ENCODE results near the gene CNTRL. TPM values are rescaled to one million over a fixed set of nuclear protein-coding genes. Genes with fewer than 3 reads are reported as not detected.
A peak's percentile ranks its signal among the peaks of the same experiment; 100 is the strongest.
"Not testable (repeated sequence)": the region's sequence is repeated elsewhere in the genome, so short reads cannot be mapped to it uniquely, and the experiment has no call there.

The CNTRL gene
- total RNA-seq, 2 experiments from 2014 or later, result 57.1 to 58.0 TPM

DNA sequence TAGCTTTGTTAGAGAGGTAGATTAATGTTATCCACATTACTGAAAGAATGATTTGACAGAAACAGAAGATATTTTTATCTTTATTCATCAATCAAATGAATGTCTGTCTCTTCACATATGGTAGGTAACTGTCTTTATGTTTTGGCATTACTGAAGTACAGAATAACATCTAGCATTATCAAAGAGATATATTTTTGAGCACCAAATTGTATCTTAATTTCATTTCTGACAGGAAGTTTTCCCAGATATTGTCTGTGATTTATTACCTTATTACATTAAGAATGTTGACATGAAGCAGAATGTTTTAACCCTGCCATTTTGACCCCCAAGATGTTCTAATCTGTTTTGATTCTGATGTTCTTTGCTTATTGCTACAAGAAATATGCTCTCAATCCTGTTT is 20.3 kb downstream of the CNTRL start:
- H3K4me1 Mint-ChIP-seq, result no peaks in the 10 kb centered on the region
- DNase-seq, result no peak
- peaks cover 4% of the 10 kb centered on the region for H3K9me3 Mint-ChIP-seq
- H3K4me3 Mint-ChIP-seq, result no peak overlapping the region
- no peak overlapping the region for H3K27ac Mint-ChIP-seq
- peaks cover 38% of the 10 kb centered on the region for H3K36me3 Mint-ChIP-seq
- H3K27me3 Mint-ChIP-seq, result no peaks in the 10 kb centered on the region

DNA sequence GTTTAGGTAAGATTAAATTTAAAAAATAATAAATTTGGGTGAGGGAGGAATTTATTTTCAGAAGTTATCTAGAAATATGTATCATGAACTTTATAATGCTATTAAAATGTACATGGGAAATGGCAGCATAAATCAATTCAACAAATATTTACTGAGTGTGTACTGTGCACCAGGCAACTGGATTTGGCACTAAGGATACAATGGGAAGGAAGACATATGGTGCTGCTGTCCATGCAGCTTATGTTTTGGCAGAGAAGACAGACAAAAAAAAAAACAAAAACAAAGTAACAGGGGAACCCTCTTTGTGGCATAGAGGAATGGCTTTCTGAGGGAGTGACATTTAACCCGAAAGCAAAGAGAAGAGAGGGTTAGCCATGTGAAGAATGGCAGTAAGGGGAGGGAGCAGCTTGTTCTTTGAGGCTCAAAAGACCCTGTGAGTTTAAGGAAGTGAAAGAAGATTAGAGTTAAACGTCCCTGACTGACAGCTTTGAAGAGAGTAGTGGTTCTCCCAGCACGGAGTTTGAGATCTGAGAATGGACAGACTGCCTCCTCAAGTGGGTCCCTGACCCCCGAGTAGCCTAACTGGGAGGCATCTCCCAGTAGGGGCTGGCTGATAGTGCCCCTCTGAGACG is 23.9 kb downstream of the CNTRL start:
- Mint-ChIP-seq H3K4me1 (no peaks in the 10 kb centered on the region), H3K27me3 (no peaks in the 10 kb centered on the region), H3K4me3 (no peak overlapping the region), H3K27ac (no peak overlapping the region), H3K9me3 (peaks cover 28% of the 10 kb centered on the region), H3K36me3 (peaks cover 63% of the 10 kb centered on the region)
- DNase-seq, result no peak

DNA sequence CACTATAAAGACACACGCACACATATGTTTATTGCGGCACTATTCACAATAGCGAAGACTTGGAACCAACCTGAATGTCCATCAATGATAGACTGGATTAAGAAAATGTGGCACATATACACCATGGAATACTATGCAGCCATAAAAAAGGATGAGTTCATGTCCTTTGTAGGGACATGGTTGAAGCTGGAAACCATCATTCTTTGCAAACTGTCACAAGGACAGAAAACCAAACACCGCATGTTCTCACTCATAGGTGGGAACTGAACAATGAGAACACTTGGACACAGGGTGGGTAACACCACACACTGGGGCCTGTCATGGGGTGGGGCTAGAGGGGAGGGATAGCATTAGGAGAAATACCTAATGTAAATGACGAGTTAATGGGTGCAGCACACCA is 29.3 kb downstream of the CNTRL start:
- not testable (repeated sequence) for DNase-seq, H3K27me3 Mint-ChIP-seq, H3K27ac Mint-ChIP-seq, H3K4me1 Mint-ChIP-seq, H3K4me3 Mint-ChIP-seq
- H3K9me3 Mint-ChIP-seq, result peaks cover 28% of the 10 kb centered on the region
- peaks cover 56% of the 10 kb centered on the region for H3K36me3 Mint-ChIP-seq

DNA sequence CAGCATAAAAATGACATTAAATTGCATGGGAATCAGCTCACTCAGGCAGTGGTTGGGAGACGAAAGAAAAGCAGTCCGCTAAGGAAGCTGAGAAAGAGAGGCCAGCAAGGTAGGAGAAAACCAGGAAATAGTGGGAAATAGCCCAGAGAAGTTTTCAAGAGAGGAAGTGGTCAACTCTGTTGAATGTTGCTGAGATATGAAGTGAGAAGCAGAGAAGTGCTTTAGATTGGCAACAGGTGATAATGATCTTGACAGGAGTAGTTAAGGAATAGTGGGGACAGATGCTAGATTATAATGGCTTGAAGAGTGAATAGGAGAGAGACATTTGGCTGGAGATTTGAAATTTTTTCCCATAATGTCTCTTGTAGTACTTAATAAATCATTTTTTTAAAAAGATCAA is 30.8 kb downstream of the CNTRL start:
- no peak overlapping the region for H3K27ac Mint-ChIP-seq
- no peak overlapping the region for H3K4me3 Mint-ChIP-seq
- H3K36me3 Mint-ChIP-seq, result peaks cover 45% of the 10 kb centered on the region
- H3K4me1 Mint-ChIP-seq, result peaks cover 8% of the 10 kb centered on the region
- no peak for DNase-seq
- H3K9me3 Mint-ChIP-seq, result peaks cover 21% of the 10 kb centered on the region
- H3K27me3 Mint-ChIP-seq, result no peaks in the 10 kb centered on the region

DNA sequence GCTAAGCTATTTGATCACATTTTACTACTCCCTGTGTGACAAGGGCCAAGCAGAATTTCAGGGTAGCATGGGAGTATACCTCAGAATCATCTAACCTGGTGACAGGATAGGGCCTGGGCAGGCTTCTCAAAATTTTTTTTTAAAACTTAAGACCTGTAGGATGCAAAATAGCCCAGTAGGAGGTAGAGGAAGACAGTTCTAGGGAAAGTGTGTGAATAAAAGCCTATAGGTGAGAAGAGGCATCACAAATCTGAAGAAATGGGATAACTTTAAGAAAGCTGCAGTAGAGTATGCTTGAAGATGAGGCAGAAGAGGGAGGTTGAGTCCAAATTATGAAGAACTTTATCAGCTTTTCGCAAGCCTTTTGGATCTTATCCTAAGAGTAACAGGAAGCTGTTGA is 32.3 kb downstream of the CNTRL start:
- no peak for DNase-seq
- no peak overlapping the region for H3K4me3 Mint-ChIP-seq
- H3K27ac Mint-ChIP-seq, result no peak overlapping the region
- peaks cover 32% of the 10 kb centered on the region for H3K36me3 Mint-ChIP-seq
- peaks cover 8% of the 10 kb centered on the region for H3K4me1 Mint-ChIP-seq
- peaks cover 7% of the 10 kb centered on the region for H3K9me3 Mint-ChIP-seq
- no peaks in the 10 kb centered on the region for H3K27me3 Mint-ChIP-seq

DNA sequence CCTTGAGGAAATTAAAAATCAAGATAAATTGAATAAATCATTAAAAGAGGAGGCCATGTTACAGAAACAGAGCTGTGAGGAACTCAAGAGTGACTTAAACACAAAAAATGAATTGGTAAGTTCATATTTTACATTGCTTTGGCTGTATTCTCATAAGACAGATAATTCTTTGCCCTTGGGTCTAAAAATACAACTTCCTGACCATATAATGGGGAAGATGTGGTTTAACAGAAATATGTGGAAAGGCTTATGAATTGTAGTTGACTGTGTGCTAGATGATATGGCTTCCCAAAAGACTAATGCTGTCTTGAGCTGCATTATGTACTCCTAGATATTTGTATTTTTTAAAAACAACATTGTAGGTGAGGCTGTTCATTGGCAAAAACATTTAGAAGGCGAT is 33.1 kb downstream of the CNTRL start:
- H3K27me3 Mint-ChIP-seq, result no peaks in the 10 kb centered on the region
- peaks cover 8% of the 10 kb centered on the region for H3K4me1 Mint-ChIP-seq
- H3K36me3 Mint-ChIP-seq, result peaks cover 27% of the 10 kb centered on the region
- H3K4me3 Mint-ChIP-seq, result no peak overlapping the region
- peaks cover 2% of the 10 kb centered on the region for H3K9me3 Mint-ChIP-seq
- no peak for DNase-seq
- no peak overlapping the region for H3K27ac Mint-ChIP-seq

DNA sequence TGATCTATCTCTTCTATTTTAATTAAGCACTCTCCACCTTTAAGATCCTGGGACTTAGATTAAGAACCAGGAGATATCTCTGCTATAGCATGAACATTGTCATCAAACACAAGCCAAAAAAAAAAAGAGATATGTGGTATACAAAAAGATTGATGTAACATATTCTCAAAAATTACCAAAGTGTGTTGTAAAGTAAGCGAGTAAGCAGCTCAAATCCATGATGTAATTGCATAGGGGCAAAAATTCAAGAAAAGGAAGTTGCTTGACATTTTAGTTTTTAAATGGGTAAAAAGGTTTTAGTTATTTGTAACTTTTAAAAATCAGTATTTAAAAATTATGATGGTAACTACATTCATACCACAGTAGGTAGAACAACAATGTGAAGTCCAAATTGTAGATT is 40.7 kb downstream of the CNTRL start:
- Mint-ChIP-seq H3K4me1 (peaks cover 8% of the 10 kb centered on the region), H3K27ac (peak overlapping the region; percentile 9), H3K36me3 (peaks cover 24% of the 10 kb centered on the region), H3K9me3 (no peaks in the 10 kb centered on the region), H3K27me3 (no peaks in the 10 kb centered on the region), H3K4me3 (no peak overlapping the region)
- no peak for DNase-seq

DNA sequence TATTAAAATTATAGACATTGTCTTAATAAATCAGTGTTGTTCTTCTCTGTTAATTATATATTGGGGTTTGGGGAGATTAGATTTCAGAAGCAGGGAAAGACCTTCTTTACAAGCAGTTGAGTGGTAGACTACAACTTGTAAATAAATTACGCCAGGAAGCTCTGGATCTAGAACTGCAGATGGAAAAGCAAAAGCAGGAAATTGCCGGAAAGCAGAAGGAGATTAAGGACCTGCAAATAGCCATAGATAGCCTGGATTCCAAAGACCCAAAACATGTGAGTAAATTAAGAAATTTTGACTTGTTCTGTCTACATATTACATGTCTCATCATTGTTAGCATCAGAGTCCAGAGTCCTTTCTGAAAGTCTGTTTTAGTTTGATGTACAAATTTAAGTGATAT is 43.5 kb downstream of the CNTRL start:
- Mint-ChIP-seq H3K27ac (no peak overlapping the region), H3K9me3 (no peaks in the 10 kb centered on the region), H3K36me3 (peaks cover 23% of the 10 kb centered on the region), H3K4me1 (peaks cover 32% of the 10 kb centered on the region), H3K27me3 (no peaks in the 10 kb centered on the region), H3K4me3 (no peak overlapping the region)
- no peak for DNase-seq

DNA sequence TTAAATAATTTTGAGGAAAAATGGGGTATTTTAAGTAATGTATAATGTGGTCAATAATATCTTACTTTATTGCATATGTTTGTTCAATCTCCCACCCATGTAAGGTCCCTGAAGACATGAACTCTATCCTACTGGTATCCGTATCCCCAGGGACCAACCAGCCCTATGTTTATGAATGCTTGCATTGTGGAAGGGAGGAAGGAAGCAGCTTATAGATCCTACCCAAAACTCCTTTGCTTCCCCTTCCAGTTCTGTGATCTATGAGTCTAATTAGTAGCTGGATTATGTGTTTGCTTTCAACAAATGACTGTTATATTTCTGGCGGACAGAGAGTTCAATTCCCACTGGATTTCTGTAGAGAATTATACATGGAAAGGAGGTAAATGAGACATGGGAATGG is 45.6 kb downstream of the CNTRL start:
- Mint-ChIP-seq H3K27ac (peak overlapping the region; percentile 79), H3K27me3 (no peaks in the 10 kb centered on the region), H3K4me3 (peak overlapping the region; percentile 13), H3K9me3 (no peaks in the 10 kb centered on the region), H3K4me1 (peaks cover 45% of the 10 kb centered on the region), H3K36me3 (peaks cover 32% of the 10 kb centered on the region)
- no peak for DNase-seq

DNA sequence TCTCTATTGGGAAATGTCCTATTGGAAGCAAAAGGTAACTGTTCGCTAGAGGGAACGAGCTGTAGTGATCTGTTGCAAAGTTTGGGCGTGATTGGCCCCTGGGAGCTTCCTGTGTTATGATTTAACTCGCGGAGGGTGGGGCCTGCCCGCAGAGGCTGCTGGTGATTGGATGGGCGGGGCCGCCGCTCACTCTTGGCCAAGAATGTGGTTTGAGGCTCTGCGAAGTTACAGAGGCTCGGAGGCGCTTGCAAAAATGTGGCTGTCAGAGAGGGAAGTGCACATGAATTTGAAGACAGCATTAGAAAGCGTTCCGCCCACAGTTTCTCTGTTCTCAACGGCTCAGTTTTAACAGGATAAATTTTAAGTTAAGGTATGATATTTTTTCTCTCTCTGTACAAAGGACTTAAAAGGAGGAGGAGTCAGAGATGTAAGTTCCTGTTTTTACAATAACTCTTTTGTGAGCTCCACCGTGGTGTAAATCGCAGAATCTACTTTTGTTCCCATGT is 46.9 kb downstream of the CNTRL start:
- Mint-ChIP-seq H3K9me3 (no peaks in the 10 kb centered on the region), H3K36me3 (peaks cover 35% of the 10 kb centered on the region), H3K4me1 (peaks cover 49% of the 10 kb centered on the region), H3K27me3 (no peaks in the 10 kb centered on the region), H3K4me3 (peak overlapping the region; percentile 77), H3K27ac (peak overlapping the region; percentile 92)
- peak; percentile 96 for DNase-seq

DNA sequence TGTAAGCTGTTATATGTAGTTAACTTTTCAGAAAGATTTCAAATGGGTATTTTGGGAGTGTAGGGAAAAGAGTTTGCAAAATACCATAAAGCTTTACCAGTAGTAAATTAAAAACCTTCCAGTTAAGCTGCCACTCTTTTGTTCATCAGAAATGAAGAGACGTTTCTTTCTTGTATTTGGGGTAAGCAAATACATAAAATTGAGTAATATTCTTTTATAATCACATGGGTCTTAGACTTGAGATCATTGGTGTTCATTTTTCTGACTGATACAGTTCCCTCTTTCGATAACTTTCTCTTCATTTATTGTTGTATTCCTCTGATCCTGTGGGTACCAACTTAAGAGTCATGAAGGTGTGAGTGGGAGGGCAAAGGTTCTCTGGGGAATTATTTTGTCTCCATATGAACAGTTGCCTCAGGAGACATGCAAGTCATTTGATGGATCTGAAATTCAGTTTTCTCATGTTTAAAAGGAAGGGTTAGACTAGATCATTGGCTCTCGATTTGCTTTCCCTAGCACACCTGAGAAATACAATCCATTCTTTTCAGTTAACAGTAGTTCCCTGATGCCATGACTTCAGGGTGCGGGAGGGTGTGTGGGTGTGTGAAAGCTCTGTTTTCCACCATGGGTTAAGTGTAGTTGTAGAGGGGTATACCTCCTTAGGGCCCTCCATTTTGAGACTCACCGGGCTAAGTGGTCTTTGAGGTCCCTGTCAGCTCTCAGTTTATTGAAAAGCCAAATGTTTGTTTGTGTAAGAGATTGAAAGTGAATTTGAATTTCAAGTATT is 47.7 kb downstream of the CNTRL start:
- Mint-ChIP-seq H3K9me3 (no peaks in the 10 kb centered on the region), H3K36me3 (peaks cover 42% of the 10 kb centered on the region), H3K27me3 (no peaks in the 10 kb centered on the region), H3K4me3 (peak overlapping the region; percentile 77), H3K27ac (peak overlapping the region; percentile 92), H3K4me1 (peaks cover 49% of the 10 kb centered on the region)
- DNase-seq, result peak; percentile 31

DNA sequence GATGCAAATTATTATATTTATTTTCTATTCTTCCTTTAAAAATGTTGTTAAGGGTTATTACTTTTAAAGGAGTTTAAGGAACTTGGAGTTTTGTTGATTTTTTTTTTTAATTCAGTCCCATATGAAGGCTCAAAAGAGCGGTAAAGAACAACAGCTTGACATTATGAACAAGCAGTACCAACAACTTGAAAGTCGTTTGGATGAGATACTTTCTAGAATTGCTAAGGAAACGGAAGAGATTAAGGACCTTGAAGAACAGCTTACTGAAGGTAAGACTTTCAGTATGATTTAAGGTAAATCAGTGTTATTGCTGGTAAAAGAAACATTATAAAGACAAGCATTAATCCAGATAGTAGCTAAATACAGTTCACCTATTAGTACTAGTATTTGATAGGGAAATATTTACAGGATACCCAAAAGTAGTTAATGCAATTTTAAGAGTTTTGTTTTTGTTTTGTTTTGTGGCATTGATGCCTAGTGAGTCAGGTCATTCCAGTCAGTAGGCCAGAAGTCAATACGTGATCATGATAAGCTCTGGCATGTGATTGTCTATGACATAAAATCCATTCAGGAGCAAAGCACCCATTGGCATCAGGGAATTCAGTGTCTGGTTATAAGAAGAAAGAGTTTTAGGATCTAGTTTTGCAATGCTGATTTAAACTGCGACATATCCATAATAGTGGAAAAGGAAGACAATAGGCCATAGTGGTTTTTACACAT is 49.2 kb downstream of the CNTRL start:
- H3K27ac Mint-ChIP-seq, result peak overlapping the region; percentile 61
- peaks cover 1% of the 10 kb centered on the region for H3K9me3 Mint-ChIP-seq
- DNase-seq, result no peak
- H3K4me1 Mint-ChIP-seq, result peaks cover 51% of the 10 kb centered on the region
- H3K4me3 Mint-ChIP-seq, result peak overlapping the region; percentile 8
- H3K27me3 Mint-ChIP-seq, result no peaks in the 10 kb centered on the region
- H3K36me3 Mint-ChIP-seq, result peaks cover 52% of the 10 kb centered on the region

DNA sequence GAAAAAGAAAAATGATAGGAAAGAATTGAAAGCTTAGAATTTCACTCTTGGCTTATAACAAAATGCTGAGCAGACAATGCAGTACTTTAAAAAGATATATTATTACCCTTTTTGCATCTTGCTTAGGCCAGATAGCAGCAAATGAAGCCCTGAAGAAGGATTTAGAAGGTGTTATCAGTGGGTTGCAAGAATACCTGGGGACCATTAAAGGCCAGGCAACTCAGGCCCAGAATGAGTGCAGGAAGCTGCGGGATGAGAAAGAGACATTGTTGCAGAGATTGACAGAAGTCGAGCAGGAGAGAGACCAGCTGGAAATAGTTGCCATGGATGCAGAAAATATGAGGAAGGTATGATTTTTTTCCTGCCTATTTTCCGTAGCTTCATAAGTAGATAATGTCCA is 50.8 kb downstream of the CNTRL start:
- H3K4me1 Mint-ChIP-seq, result peaks cover 50% of the 10 kb centered on the region
- peaks cover 8% of the 10 kb centered on the region for H3K9me3 Mint-ChIP-seq
- no peak overlapping the region for H3K27ac Mint-ChIP-seq
- no peak overlapping the region for H3K4me3 Mint-ChIP-seq
- H3K27me3 Mint-ChIP-seq, result no peaks in the 10 kb centered on the region
- no peak for DNase-seq
- peaks cover 60% of the 10 kb centered on the region for H3K36me3 Mint-ChIP-seq

DNA sequence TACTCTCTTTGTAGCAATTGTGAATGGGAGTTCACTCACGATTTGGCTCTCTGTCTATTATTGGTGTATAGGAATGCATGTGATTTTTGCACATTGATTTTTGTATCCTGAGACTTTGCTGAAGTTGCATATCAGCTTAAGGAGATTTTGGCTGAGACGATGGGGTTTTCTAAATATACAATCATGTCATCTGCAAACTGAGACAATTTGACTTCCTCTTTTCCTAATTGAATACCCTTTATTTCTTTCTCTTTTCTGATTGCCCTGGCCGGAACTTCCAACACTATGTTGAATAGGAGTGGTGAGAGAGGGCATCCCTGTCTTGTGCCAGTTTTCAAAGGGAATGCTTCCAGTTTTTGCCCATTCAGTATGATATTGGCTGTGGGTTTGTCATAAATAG is 54.6 kb downstream of the CNTRL start:
- DNase-seq, H3K27ac Mint-ChIP-seq, H3K4me3 Mint-ChIP-seq, H3K27me3 Mint-ChIP-seq: not testable (repeated sequence)
- Mint-ChIP-seq H3K9me3 (peaks cover 18% of the 10 kb centered on the region), H3K4me1 (peaks cover 46% of the 10 kb centered on the region), H3K36me3 (peaks cover 77% of the 10 kb centered on the region)

DNA sequence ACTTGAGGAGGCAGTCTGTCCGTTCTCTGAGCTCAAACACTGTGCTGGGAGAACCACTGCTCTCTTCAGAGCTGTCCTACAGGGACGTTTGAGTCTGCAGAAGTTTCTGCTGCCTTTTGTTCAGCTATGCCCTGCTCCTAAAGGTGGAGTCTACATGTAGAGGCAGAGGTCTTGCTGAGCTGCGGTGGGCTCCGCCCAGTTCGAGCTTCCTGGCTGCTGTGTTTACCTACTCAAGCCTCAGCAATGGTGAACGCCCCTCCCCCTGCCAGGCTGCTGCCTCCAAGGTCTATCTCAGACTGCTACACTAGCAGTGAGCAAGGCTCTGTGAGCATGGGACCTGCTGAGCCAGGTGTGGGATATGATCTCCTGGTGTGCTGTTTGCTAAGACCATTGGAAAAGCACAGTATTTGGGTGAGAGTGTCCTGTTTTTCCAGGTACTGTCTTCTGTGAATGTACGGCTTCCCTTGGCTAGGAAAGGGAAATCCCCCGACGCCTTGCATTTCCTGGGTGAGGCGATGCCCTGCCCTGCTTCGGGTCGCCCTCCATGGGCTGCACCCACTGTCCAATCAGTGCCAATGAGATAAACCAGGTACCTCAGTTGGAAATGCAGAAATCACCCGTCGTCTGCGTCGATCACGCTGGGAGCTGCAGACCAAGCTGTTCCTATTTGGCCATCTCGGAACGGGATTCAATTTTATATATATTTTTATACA is 58.5 kb downstream of the CNTRL start:
- Mint-ChIP-seq H3K27ac (peak overlapping the region; percentile 38), H3K27me3 (no peaks in the 10 kb centered on the region), H3K4me3 (no peak overlapping the region), H3K36me3 (peaks cover 73% of the 10 kb centered on the region), H3K4me1 (peaks cover 44% of the 10 kb centered on the region), H3K9me3 (peaks cover 17% of the 10 kb centered on the region)
- peak; percentile 38 for DNase-seq

Measured in activated naive CD8-positive, alpha-beta T cell treated with anti-CD3 and anti-CD28 coated beads for 36 hours (primary cell).